ES-I3 (cell line): Measurements from ENCODE around the gene SGPP1.
"Not testable (repeated sequence)": the region's sequence is repeated elsewhere in the genome, so short reads cannot be mapped to it uniquely, and the experiment has no call there.

Experiments used
- H3K36me3 ChIP-seq: 2 replicates; pipeline ENCODE4 v1.6.1; 2013; ENCODE audit warnings: mild to moderate bottlenecking, low read length, control low read depth, moderate library complexity; ENCODE audit not compliant: insufficient read depth
- H3K4me1 ChIP-seq: 2 replicates; pipeline ENCODE4 v1.6.1; 2013; ENCODE audit warnings: mild to moderate bottlenecking, control low read depth, low read length; ENCODE audit not compliant: insufficient read depth
- H3K9ac ChIP-seq: 2 replicates; pipeline ENCODE4 v1.6.1; 2013; ENCODE audit warnings: low read depth, mild to moderate bottlenecking, low read length, moderate library complexity
- H3K9me3 ChIP-seq: 2 replicates; pipeline ENCODE4 v1.6.1; 2013; ENCODE audit warnings: mild to moderate bottlenecking, low read length, moderate library complexity; ENCODE audit not compliant: control insufficient read depth, insufficient read depth

The SGPP1 gene, protein sequence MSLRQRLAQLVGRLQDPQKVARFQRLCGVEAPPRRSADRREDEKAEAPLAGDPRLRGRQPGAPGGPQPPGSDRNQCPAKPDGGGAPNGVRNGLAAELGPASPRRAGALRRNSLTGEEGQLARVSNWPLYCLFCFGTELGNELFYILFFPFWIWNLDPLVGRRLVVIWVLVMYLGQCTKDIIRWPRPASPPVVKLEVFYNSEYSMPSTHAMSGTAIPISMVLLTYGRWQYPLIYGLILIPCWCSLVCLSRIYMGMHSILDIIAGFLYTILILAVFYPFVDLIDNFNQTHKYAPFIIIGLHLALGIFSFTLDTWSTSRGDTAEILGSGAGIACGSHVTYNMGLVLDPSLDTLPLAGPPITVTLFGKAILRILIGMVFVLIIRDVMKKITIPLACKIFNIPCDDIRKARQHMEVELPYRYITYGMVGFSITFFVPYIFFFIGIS

DNA sequence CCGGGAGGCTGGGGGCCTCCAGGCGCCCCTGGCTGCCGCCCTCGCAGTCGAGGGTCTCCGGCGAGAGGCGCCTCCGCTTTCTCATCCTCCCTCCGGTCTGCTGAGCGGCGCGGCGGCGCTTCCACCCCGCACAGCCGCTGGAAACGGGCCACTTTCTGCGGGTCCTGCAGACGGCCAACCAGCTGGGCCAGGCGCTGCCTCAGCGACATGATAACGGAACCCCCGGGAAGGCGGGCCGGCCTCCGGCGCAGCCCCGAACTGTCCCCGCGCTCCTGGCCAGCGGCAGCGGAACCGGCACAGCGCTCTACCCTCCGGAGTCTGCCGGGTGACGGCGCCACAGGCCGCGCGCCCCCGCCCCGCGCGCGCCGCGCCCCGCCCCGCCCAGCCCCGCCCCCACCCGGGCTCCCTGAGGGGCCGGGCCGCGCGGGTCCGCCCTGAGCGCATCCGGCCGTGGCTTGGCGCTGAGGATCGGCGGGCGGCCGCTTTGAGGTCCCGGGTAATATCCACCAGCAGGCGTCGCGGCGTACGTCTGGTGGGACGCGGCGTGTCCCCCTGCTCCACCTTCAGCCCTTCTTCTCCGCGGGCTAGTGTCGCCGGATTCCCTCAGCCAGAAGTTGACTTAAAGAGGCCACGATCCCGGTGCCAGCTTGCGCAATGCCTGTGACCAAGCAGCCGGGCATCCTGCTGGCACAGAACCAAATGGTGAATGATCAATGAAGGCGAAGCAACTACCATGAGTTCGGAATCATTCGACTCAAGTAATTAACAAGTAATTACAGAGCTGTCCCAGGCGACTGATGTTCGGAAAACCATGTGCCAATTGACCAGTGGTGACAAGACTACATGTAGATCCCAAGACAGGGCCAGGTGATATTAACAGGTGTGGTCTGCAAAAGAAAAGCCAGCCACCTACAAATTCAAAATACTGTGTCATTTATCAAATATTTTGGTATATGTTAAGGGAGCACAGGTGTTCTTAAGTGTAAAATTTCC, at the start of gene SGPP1:
TSS of gene SGPP1 (minus strand) at position 330 of the 993 bp plus-strand sequence. CDS start at position 209, 121 bp downstream.
- Histone ChIP-seq H3K4me1 (no peaks in the 10 kb centered on the region), H3K9me3 (no peaks in the 10 kb centered on the region), H3K9ac (peak within 1 kb of the TSS; percentile 87), H3K36me3 (no peaks in the 10 kb centered on the region)

GRCh38 chr14:63777024-63777423, 49.2 kb upstream of the SGPP1 start:
- Histone ChIP-seq H3K4me1 (0 out of 2 replicates have a peak, but pooled peaks cover 4% of the 10 kb centered on the region), H3K9me3 (no peaks in the 10 kb centered on the region), H3K36me3 (no peaks in the 10 kb centered on the region)

DNA sequence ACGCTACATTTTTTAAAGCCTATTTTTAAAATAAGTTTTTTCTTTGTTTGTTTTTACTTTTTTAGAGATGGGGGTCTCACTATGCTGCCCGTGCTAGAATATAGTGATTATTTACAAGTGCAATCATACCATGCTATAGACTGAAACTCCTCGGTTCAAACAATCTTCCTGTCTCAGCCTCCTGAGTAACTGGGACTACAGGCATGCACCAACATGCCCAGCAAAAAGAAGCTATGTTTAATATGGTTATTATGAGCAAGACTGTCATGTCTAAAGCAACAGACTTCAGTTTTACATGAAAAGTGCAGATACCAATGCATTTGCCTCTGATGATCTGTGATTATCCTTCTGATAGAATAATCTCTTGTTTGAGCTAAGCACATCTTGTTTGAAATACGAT, 45.6 kb upstream of the SGPP1 start:
- Histone ChIP-seq H3K4me1 (0 out of 2 replicates have a peak, but pooled peaks cover 4% of the 10 kb centered on the region), H3K9ac (no peak overlapping the region), H3K36me3 (no peaks in the 10 kb centered on the region), H3K9me3 (no peaks in the 10 kb centered on the region)

More at GRCh38 chr14:63777024-63777423, 49.2 kb upstream of the SGPP1 start:
- H3K9ac ChIP-seq = no peak overlapping the region

DNA sequence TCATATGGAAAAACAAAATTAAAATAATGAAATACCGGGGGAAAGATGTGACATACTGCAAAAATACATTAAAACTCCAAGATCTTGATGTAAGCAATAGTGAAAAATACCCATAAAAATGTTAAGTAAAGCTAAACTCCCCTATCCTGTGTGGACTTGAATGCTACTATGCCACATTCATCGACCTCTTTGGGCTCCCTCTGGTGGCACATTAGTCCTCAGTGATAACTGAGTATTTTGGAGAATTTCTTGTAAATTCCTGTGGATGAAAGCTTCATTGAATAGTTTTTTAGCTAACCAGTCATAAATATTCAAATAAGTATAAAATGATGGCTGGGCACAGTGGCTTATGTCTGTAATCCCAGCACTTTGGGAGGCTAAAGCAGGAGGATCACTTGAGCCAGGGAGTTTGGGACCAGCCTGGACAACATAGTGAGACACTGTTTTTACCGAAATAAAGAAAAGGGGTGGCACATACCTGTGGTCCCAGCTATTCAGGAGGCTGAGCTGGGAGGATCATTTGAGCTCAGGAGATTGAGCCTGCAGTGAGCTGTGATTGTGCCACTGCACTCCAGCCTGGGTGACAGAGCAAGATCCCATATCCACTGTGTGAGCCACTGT, 42.4 kb upstream of the SGPP1 start:
- H3K36me3 ChIP-seq = no peaks in the 10 kb centered on the region
- H3K9ac ChIP-seq = no peak overlapping the region
- H3K4me1 ChIP-seq = no peaks in the 10 kb centered on the region
- H3K9me3 ChIP-seq = no peaks in the 10 kb centered on the region

DNA sequence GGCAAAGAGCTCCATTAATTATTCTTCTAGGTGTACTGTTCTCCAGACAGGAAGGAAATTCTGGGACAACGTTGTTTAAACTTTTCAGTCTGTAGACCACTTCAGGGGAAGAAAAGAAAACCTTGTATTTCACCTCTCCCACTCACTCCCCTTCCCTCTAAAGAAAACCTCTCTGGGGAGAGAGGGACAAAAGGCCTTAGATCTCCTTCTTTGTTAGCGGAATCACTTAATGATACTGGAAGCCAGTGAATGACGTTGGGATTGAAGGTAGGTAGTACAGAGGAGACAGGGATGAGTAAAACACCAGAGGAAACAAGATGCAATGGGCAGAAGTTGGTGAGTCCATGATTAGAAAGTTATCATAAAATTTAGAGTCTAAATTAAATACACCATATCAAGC, 38.7 kb upstream of the SGPP1 start:
- no peaks in the 10 kb centered on the region for H3K4me1 ChIP-seq
- H3K9ac ChIP-seq = no peak overlapping the region
- H3K36me3 ChIP-seq = no peaks in the 10 kb centered on the region
- H3K9me3 ChIP-seq = no peaks in the 10 kb centered on the region

DNA sequence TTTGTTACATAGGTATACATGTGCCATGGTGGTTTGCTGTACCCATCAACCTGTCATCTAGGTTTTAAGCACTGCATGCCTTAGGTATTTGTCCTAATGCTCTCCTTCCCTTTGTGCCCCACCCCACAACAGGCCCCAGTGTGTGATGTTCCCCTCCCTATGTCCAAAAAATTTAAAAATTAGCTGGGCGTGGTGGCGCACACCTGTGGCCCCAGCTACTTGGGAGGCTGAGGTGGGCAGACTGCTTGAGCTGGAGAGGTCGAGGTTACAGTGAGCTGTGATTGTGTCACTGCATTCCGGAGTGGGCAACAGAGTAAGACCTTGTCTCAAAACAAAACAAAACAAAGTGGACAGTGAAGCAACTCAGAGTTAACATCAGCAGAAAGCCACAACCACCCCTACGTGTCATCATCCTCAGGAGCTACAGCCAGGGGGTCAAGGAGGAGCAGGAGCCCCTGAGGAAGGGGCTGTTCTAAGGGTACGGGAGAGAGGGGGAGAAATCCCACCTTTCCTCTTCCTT, 36.8 kb upstream of the SGPP1 start:
- H3K9ac ChIP-seq = no peak overlapping the region
- no peaks in the 10 kb centered on the region for H3K9me3 ChIP-seq
- H3K4me1 ChIP-seq = no peaks in the 10 kb centered on the region
- H3K36me3 ChIP-seq = no peaks in the 10 kb centered on the region

DNA sequence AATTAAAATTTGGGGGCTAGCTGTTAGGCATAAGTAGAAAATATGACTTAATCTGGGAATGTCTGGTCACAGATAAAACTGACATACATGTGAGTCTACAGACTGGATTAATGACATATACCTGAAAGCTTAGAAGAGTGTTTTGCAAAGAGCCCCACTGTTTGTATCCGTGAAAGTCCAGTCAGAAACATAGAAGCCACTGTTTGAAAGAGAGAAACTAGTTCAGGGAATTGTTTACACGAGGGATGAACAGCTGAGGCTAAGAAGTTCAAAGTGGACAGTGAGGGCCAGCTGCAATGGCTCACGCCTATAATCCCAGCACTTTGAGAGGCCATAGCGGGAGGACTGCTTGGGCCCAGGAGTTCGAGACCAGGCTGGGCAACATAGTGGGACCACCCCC, 36.2 kb upstream of the SGPP1 start:
- Histone ChIP-seq H3K9ac (no peak overlapping the region), H3K9me3 (no peaks in the 10 kb centered on the region), H3K4me1 (no peaks in the 10 kb centered on the region), H3K36me3 (no peaks in the 10 kb centered on the region)

GRCh38 chr14:63761351-63762117, 33.7 kb upstream of the SGPP1 start:
- no peaks in the 10 kb centered on the region for H3K9me3 ChIP-seq
- no peaks in the 10 kb centered on the region for H3K4me1 ChIP-seq
- H3K36me3 ChIP-seq = no peaks in the 10 kb centered on the region
- H3K9ac ChIP-seq = no peak overlapping the region

DNA sequence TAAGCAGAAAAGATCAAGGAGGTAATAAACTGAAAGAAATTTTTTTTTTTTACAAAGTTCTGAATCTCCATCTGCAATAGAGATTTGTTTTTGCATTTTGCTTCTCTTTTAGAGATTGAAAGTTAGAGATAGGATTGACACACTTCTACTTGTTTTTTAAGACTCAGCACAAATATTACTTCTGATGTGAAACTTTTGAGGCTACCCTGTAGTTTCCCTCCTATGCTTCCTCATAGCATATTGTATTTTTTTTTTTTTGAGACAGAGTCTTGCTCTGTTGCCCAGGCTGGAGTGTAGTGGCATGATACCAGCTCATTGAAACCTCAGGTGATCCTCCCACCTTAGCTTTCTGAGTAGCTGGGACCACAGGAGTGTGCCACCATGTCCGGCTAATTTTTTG, 32.1 kb upstream of the SGPP1 start:
- Histone ChIP-seq H3K36me3 (no peaks in the 10 kb centered on the region), H3K9ac (no peak overlapping the region), H3K4me1 (no peaks in the 10 kb centered on the region), H3K9me3 (no peaks in the 10 kb centered on the region)

GRCh38 chr14:63759456-63759855, 31.6 kb upstream of the SGPP1 start:
- no peak overlapping the region for H3K9ac ChIP-seq

GRCh38 chr14:63757211-63757610, 29.3 kb upstream of the SGPP1 start:
- no peak overlapping the region for H3K9ac ChIP-seq
- H3K4me1 ChIP-seq = no peaks in the 10 kb centered on the region
- no peaks in the 10 kb centered on the region for H3K36me3 ChIP-seq
- no peaks in the 10 kb centered on the region for H3K9me3 ChIP-seq

More at GRCh38 chr14:63759456-63759855, 31.6 kb upstream of the SGPP1 start:
- Histone ChIP-seq H3K4me1 (no peaks in the 10 kb centered on the region), H3K36me3 (no peaks in the 10 kb centered on the region), H3K9me3 (no peaks in the 10 kb centered on the region)

DNA sequence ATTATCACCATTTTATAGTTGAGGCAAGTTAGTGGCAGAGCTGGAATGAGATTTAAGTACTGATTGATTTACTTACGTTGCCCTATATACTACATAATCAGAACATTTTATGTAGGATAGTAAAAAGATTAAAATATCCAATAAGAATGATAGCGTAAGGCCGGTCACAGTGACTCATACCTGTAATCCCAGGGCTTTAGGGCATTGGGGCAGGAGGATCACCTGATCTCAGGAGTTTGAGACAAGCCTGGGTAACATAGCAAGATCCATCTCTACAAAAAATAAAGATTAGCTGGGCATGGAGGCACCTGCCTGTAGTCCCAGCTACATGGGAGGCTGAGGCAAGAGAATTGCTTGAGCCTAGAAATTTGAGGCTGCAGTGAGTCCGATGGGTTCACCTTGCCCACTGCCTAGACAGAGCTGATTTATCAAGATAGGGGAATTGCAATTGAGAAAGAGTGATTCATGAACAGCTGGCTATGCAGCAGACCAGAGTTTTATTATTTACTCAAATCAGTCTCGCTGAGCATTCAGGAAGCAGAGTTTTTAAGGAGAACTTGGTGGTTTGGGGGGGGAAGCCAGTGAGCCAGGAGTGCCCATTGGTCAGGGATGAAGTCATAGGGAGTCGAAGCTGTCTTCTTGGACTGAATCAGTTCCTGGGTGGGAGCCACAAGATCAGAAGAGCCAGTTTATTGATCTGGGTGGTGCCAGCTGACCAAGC, 24.7 kb upstream of the SGPP1 start:
- Histone ChIP-seq H3K4me1 (no peaks in the 10 kb centered on the region), H3K36me3 (no peaks in the 10 kb centered on the region), H3K9me3 (no peaks in the 10 kb centered on the region), H3K9ac (no peak overlapping the region)

DNA sequence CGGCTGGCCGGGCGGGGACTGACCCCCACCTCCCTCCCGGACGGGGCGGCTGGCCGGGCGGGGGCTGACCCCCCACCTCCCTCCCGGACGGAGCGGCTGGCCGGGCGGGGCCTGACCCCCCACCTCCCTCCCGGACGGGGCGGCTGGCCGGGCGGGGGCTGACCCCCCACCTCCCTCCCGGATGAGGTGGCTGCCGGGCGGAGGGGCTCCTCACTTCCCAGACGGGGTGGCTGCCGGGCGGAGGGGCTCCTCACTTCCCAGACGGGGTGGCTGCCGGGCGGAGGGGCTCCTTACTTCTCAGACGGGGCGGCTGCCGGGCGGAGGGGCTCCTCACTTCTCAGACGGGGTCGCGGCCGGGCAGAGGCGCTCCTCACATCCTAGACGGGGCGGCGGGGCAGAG, 23.2 kb upstream of the SGPP1 start:
- not testable (repeated sequence) for H3K36me3 ChIP-seq, H3K9me3 ChIP-seq, H3K4me1 ChIP-seq, H3K9ac ChIP-seq
